Activated T-helper 1 cell treated with anti-CD3 and anti-CD28 coated beads, Interleukin-12 subunit alpha, Interleukin-12 subunit beta, Interleukin-2, Interleukin-4 antibody, amounts not matched to agents 30 ng/mL and 10 ng/mL and 1 ng/mL, durations not matched to agents 14 hours and 24 hours and 36 hours (primary cell): Measurements from ENCODE around the gene SLC5A9. TPM values are rescaled to one million over a fixed set of nuclear protein-coding genes. Genes with fewer than 3 reads are reported as not detected.

Source experiments
- DNase-seq: peaks from one replicate; pipeline ENCODE4 v3.0.0; 2021; ENCODE audit warnings: low spot score
- H3K27ac Mint-ChIP-seq: one replicate; pipeline ENCODE4 v1.8.0; 2021; ENCODE audit warnings: mild to moderate bottlenecking, mixed read lengths
- H3K27me3 Mint-ChIP-seq: one replicate; pipeline ENCODE4 v1.8.0; 2022; ENCODE audit warnings: mild to moderate bottlenecking, moderate library complexity, mixed read lengths; ENCODE audit not compliant: insufficient read depth
- H3K36me3 Mint-ChIP-seq: one replicate; pipeline ENCODE4 v1.8.0; 2021; ENCODE audit warnings: low read depth, mixed read lengths
- H3K4me1 Mint-ChIP-seq: one replicate; pipeline ENCODE4 v1.8.0; 2021; ENCODE audit warnings: low read depth, mixed read lengths
- H3K4me3 Mint-ChIP-seq: one replicate; pipeline ENCODE4 v1.8.0; 2021; ENCODE audit warnings: mild to moderate bottlenecking, moderate library complexity, mixed read lengths
- H3K9me3 Mint-ChIP-seq: one replicate; pipeline ENCODE4 v1.8.0; 2021; ENCODE audit warnings: mixed read lengths
- intact Hi-C: fragments of 100-400 bp; cut with micrococcal nuclease; formaldehyde crosslinking; loops from one replicate; pipeline ENCODE4 v1.15.1; 2024
- total RNA-seq: library from RNA; stranded (reverse); gene quantifications from 2 replicates; pipeline ENCODE4 v1.2.3, GENCODE V29; 2022

SLC5A9 gene
- not detected in 2 replicates for total RNA-seq

GRCh38 chr1:48222501-48223242, at the start of gene SLC5A9:
Gene SLC5A9 (plus strand): TSS chr1:48222716. CDS start chr1:48222737, 21 bp downstream.
- DNase-seq: no peak
- Mint-ChIP-seq H3K4me3 (no peak within 1 kb of the TSS), H3K27me3 (peaks cover 3% of the 10 kb centered on the region), H3K9me3 (no peaks in the 10 kb centered on the region), H3K27ac (no peak within 1 kb of the TSS), H3K36me3 (no peaks in the 10 kb centered on the region), H3K4me1 (no peaks in the 10 kb centered on the region)
- intact Hi-C loops: no loop called here

DNA sequence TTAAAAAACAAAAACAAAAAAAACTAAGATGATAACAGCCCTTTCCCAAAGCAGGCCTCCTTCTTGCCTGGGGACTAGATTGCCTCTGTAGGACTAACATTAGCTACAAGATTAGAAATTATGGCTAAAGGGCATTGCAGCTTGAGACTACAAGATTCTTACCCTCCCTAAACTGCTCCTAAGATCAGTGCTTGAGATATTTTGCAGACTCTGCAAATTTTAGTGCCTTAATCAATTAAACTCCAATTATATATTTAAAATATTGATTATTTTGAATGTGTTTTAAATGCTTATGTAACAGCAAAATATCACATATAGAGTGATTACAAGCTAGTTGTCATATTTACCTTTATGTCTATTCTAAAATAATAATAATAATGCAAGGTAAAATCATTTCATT, 47.4 kb upstream of the SLC5A9 start:
- H3K36me3 Mint-ChIP-seq: no peaks in the 10 kb centered on the region
- no peak overlapping the region for H3K4me3 Mint-ChIP-seq
- no peaks in the 10 kb centered on the region for H3K9me3 Mint-ChIP-seq
- H3K27me3 Mint-ChIP-seq: peaks cover 4% of the 10 kb centered on the region
- intact Hi-C loops: no loop called here
- H3K4me1 Mint-ChIP-seq: no peaks in the 10 kb centered on the region
- no peak overlapping the region for H3K27ac Mint-ChIP-seq
- no peak for DNase-seq

GRCh38 chr1:48177257-48177656, 45.3 kb upstream of the SLC5A9 start:
- Mint-ChIP-seq H3K9me3 (no peaks in the 10 kb centered on the region), H3K36me3 (no peaks in the 10 kb centered on the region), H3K27me3 (peaks cover 5% of the 10 kb centered on the region), H3K27ac (no peak overlapping the region), H3K4me1 (no peaks in the 10 kb centered on the region), H3K4me3 (no peak overlapping the region)
- no peak for DNase-seq
- intact Hi-C loops: no loop called here

DNA sequence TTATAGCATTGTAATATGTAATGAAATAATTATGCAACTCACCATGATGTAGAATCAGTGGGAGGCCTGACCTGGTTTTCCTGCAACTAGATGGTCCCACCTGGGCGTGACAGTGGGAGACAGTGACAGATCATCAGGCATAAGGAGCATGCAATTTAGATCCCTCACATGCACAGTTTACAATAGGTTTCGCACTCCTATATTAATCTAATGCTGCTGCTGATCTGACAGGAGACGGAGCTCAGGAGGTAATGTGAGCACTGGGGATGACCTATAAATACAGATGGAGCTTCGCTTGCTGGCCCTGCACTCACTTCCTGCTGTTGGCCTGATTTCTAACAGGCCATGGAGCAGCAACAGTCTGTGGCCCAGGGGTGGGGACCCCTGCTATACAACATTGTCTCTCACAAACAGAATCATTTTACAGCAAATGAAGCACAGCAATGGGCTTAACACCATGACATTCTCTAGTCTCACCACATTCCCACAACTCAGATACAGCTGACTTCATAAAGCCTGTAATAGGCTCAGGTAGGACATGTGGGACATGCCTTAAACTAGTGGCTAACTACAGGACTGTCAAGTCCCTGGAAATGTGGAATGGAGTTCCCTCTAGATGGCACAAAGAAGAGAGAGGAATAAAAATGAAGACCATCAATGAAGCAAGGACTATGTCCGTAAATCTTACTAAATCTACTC, 40.7 kb upstream of the SLC5A9 start:
- no peak for DNase-seq
- peaks cover 9% of the 10 kb centered on the region for H3K27me3 Mint-ChIP-seq
- no peak overlapping the region for H3K4me3 Mint-ChIP-seq
- no peaks in the 10 kb centered on the region for H3K36me3 Mint-ChIP-seq
- peaks cover 2% of the 10 kb centered on the region for H3K9me3 Mint-ChIP-seq
- intact Hi-C loops: no loop called here
- H3K4me1 Mint-ChIP-seq: no peaks in the 10 kb centered on the region
- no peak overlapping the region for H3K27ac Mint-ChIP-seq

DNA sequence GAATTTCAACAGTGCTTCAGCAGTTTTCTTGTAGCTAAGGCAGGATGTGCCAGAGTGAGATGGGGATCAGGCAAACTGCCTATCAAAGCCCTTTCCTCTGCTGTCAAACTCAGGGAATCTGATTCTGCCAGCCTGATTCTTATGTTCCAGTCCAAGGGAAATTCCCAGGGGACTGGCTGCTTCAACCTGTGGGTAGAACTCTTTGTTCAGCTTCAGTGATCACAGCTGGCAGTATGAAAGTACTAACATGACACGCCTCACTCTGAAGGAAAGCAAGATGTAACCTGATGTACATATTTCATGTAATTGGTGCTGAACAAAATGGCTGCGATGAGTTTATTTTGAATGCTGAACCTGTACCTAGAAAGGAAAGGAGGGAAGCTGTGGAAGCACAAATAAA, 40.1 kb upstream of the SLC5A9 start:
- H3K4me1 Mint-ChIP-seq: no peaks in the 10 kb centered on the region
- H3K27me3 Mint-ChIP-seq: peaks cover 7% of the 10 kb centered on the region
- H3K36me3 Mint-ChIP-seq: no peaks in the 10 kb centered on the region
- DNase-seq: no peak
- peaks cover 6% of the 10 kb centered on the region for H3K9me3 Mint-ChIP-seq
- intact Hi-C loops: no loop called here
- no peak overlapping the region for H3K27ac Mint-ChIP-seq
- H3K4me3 Mint-ChIP-seq: no peak overlapping the region

DNA sequence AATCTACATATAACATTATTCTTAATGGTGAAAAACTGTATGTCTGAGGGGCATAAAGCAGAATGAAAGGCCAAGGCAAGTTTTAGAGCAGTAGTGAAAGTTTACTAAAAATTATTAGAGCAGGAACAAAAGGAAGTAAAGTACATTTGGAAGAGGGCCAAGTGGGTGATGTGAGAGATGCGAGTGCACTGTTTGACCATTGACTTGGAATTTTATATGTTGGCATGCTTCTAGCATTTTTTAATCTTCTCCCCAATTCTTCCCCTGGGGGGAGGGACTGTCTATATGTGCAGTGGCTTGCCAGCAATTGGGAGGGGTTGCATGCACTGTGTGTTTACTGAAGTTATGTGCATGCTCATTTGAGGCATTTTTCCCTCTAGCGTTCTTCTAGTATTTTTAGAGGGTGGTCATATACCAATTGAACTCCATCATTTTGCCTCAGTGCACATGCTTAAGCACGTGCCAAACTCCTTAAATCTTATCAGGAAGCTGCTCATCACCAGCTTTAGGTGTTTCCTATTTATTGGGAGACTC, 36.1 kb upstream of the SLC5A9 start:
- peaks cover 17% of the 10 kb centered on the region for H3K9me3 Mint-ChIP-seq
- H3K36me3 Mint-ChIP-seq: no peaks in the 10 kb centered on the region
- peaks cover 5% of the 10 kb centered on the region for H3K27me3 Mint-ChIP-seq
- DNase-seq: no peak
- intact Hi-C loops: no loop called here
- H3K27ac Mint-ChIP-seq: no peak overlapping the region
- H3K4me3 Mint-ChIP-seq: no peak overlapping the region
- H3K4me1 Mint-ChIP-seq: no peaks in the 10 kb centered on the region

DNA sequence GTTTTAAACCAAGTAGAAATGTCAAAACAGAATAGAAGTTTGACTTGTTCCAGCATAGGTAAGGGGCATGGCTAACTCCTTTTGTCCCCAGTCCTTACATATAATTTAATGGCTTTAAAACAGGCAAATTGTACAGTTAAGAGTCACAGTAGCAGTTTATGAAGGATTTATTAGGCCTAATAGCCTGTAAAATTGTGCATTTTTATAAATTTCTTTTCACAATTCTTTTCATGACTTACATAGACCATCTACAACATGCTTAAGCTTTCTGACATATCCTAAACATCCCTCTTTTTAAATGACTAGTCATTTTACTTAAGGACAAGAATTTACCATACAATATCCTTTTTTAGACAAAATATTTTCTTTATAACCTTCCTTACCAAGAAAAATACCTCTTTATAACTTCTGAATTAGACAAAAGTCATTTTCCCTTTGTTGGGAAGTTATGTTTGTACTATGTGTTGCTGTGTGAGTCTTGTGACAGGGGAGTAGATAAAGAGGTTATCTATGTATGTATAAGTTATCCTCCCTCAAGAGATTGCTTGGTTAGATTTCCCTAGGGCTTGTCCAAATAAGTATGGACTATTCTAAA, 34.5 kb upstream of the SLC5A9 start:
- intact Hi-C loops: no loop called here
- H3K4me1 Mint-ChIP-seq: no peaks in the 10 kb centered on the region
- H3K27ac Mint-ChIP-seq: no peak overlapping the region
- no peak overlapping the region for H3K4me3 Mint-ChIP-seq
- peaks cover 17% of the 10 kb centered on the region for H3K9me3 Mint-ChIP-seq
- peaks cover 4% of the 10 kb centered on the region for H3K27me3 Mint-ChIP-seq
- no peaks in the 10 kb centered on the region for H3K36me3 Mint-ChIP-seq
- DNase-seq: no peak

DNA sequence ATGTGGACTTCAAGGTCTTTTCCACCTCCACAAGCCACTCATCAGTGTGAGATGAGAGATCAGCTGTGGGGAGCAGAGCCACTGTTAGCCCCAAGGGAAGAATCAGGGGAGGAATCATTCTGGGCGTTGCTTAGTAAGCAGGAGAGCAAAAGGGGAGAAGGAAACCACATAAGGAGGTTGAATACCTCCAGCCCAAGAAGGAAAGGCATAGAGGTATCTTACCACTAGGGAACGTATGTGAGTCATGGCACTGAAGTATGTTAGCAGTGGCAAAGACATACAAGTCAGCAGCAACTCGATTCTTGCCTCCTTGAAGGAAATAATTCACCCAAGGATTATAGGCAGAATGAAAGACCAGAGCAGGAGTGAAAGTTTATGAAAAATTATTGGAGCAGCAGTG, 31.6 kb upstream of the SLC5A9 start:
- no peak overlapping the region for H3K4me3 Mint-ChIP-seq
- no peak for DNase-seq
- H3K27me3 Mint-ChIP-seq: no peaks in the 10 kb centered on the region
- intact Hi-C loops: no loop called here
- H3K4me1 Mint-ChIP-seq: no peaks in the 10 kb centered on the region
- H3K9me3 Mint-ChIP-seq: peaks cover 17% of the 10 kb centered on the region
- no peaks in the 10 kb centered on the region for H3K36me3 Mint-ChIP-seq
- H3K27ac Mint-ChIP-seq: no peak overlapping the region

DNA sequence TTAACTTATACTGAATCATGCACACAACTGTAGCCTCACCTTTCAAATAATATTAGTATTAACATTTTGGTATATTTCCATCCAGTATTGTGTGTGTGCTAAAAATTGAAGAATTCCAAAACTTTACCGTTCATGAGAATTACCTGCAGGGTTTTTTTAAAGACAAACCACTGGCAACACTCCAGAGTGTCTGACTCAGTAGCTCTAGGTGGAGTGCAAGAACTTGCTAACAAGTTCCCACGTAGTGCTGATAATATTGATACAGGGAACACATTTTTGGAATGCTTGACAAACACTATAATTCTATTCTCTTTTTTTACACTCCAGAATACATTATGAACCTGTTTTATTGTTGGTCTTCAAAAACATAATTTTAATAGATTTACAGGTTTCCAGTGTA, 27.7 kb upstream of the SLC5A9 start:
- H3K4me3 Mint-ChIP-seq: no peak overlapping the region
- H3K36me3 Mint-ChIP-seq: no peaks in the 10 kb centered on the region
- H3K4me1 Mint-ChIP-seq: no peaks in the 10 kb centered on the region

DNA sequence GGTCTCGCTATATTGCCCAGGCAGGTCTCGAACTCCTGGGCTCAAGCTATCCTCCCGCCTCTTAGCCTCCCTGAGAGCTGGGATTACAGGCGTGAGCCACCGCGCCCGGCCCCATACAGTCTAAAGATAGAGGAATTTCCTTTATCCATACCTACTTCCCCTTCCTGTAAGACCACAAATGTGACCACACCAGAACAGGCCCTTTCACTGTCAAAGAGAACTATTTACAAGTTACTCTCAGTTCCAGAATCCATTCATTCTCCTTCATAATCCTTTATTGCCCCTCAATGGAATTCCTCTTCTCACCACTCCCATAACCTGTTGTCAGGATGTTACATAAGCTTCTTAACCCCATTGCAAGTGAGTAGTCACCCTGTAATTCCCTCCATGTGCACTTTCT, 26.3 kb upstream of the SLC5A9 start:
- Mint-ChIP-seq H3K36me3 (no peaks in the 10 kb centered on the region), H3K4me1 (no peaks in the 10 kb centered on the region), H3K9me3 (no peaks in the 10 kb centered on the region), H3K27me3 (peaks cover 4% of the 10 kb centered on the region), H3K27ac (no peak overlapping the region), H3K4me3 (no peak overlapping the region)
- DNase-seq: no peak
- intact Hi-C loops: no loop called here

More for the DNA sequence above, 27.7 kb upstream of the SLC5A9 start:
- H3K9me3 Mint-ChIP-seq: no peaks in the 10 kb centered on the region
- H3K27ac Mint-ChIP-seq: no peak overlapping the region
- no peak for DNase-seq
- intact Hi-C loops: no loop called here
- peaks cover 4% of the 10 kb centered on the region for H3K27me3 Mint-ChIP-seq

- DNase-seq: no peak
- intact Hi-C loops: no loop called here
- H3K27ac Mint-ChIP-seq: no peak overlapping the region
- H3K4me3 Mint-ChIP-seq: no peak overlapping the region
- H3K9me3 Mint-ChIP-seq: no peaks in the 10 kb centered on the region
- no peaks in the 10 kb centered on the region for H3K36me3 Mint-ChIP-seq
- H3K4me1 Mint-ChIP-seq: no peaks in the 10 kb centered on the region
- peaks cover 6% of the 10 kb centered on the region for H3K27me3 Mint-ChIP-seq
Observed at GRCh38 chr1:48198970-48199369, 23.5 kb upstream of the SLC5A9 start.

GRCh38 chr1:48200166-48200900, 22.2 kb upstream of the SLC5A9 start:
- Mint-ChIP-seq H3K27me3 (peaks cover 6% of the 10 kb centered on the region), H3K36me3 (no peaks in the 10 kb centered on the region), H3K4me1 (no peaks in the 10 kb centered on the region), H3K9me3 (no peaks in the 10 kb centered on the region), H3K27ac (no peak overlapping the region), H3K4me3 (no peak overlapping the region)
- no peak for DNase-seq
- intact Hi-C loops: no loop called here
